Neutrophil (primary cell): ENCODE measurements around the gene SLC66A1.

Experiments used
- H3K27ac ChIP-seq: fragments of 200-600 bp; sonication (generic); 2 replicates; pipeline ENCODE4 v1.5.1; 2016; ENCODE audit warnings: mild to moderate bottlenecking, moderate library complexity
- H3K27me3 ChIP-seq: fragments of 200-600 bp; sonication (generic); 2 replicates; pipeline ENCODE4 v1.6.0; 2016; ENCODE audit warnings: mild to moderate bottlenecking
- H3K36me3 ChIP-seq: fragments of 200-600 bp; sonication (generic); 2 replicates; pipeline ENCODE4 v1.5.1; 2017
- H3K4me1 ChIP-seq, 2 experiments: fragments of 200-600 bp in 1 of 2; sonication (generic) in 1 of 2; 1 replicate in 1 of 2; 2 replicates in 1 of 2; pipeline versions ENCODE4 v1.5.1 to v1.6.1; 2013 to 2016; ENCODE audit warnings: low read depth in 1 of 2, low read length in 1 of 2, mild to moderate bottlenecking in 1 of 2, moderate library complexity in 1 of 2; ENCODE audit not compliant: control insufficient read depth in 1 of 2, insufficient read depth in 1 of 2
- H3K4me3 ChIP-seq, 2 experiments: fragments of 200-600 bp in 1 of 2; sonication (generic) in 1 of 2; 1 replicate in 1 of 2; 2 replicates in 1 of 2; pipeline ENCODE4 v1.5.1; 2013 to 2016; ENCODE audit warnings: low read depth in 1 of 2, low read length in 1 of 2, mild to moderate bottlenecking in 1 of 2, moderate library complexity in 1 of 2
- H3K9me3 ChIP-seq: fragments of 200-600 bp; sonication (generic); 2 replicates; pipeline ENCODE4 v1.5.1; 2016
- TF ChIP-seq, protein P1 (sequence below): fragments of 200-600 bp; sonication (generic); IDR thresholded peaks from 2 replicates; pipeline ENCODE4 v1.5.1; 2016; ENCODE audit warnings: antibody characterized with exemption

SLC66A1 gene

DNA sequence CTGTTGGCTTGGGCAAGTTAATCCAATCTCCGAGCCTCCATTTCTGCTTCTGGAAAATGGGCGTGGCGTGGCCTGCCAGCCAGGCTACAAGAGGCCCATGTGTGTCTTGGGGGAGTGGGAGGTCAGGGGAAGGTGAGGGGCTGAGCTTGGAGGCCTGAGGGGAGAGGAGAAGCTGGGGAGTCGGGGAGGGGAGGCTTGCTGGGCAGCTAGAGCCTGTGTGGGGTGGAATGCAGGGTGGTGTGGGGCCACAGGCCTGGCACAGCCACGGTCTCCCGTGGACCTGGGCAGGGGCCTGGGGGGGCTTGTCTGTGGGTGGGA is 14.6 kb downstream of the SLC66A1 start:
- TF ChIP-seq, protein P1, sequence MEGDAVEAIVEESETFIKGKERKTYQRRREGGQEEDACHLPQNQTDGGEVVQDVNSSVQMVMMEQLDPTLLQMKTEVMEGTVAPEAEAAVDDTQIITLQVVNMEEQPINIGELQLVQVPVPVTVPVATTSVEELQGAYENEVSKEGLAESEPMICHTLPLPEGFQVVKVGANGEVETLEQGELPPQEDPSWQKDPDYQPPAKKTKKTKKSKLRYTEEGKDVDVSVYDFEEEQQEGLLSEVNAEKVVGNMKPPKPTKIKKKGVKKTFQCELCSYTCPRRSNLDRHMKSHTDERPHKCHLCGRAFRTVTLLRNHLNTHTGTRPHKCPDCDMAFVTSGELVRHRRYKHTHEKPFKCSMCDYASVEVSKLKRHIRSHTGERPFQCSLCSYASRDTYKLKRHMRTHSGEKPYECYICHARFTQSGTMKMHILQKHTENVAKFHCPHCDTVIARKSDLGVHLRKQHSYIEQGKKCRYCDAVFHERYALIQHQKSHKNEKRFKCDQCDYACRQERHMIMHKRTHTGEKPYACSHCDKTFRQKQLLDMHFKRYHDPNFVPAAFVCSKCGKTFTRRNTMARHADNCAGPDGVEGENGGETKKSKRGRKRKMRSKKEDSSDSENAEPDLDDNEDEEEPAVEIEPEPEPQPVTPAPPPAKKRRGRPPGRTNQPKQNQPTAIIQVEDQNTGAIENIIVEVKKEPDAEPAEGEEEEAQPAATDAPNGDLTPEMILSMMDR: no peak
- no peaks in the 10 kb centered on the region for H3K9me3 ChIP-seq
- H3K4me3 ChIP-seq: no peak overlapping the region
- no peaks in the 10 kb centered on the region for H3K27me3 ChIP-seq
- peaks cover 88% of the 10 kb centered on the region for H3K36me3 ChIP-seq
- H3K27ac ChIP-seq: no peak overlapping the region
- H3K4me1 ChIP-seq: no peaks in the 10 kb centered on the region

DNA sequence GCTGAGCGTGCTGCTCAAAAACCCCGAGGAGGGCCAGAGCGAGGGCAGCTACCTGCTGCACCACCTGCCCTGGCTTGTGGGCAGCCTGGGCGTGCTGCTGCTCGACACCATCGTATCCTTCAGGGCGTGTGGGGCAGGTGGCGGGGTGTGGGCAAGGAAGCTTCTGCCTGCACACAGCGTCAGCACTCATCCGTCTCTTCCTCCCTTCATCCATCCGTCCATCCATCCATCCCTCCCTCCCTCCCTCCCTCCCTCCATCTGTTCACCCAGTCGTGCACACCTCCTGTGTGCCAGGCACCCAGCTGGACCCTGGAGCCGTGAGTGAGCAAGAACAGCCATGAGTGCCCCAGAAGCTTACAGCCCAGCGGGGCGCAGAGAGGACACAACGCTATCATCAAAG is 15.2 kb downstream of the SLC66A1 start:
- TF ChIP-seq, protein P1: no peak
- H3K36me3 ChIP-seq: peaks cover 90% of the 10 kb centered on the region

DNA sequence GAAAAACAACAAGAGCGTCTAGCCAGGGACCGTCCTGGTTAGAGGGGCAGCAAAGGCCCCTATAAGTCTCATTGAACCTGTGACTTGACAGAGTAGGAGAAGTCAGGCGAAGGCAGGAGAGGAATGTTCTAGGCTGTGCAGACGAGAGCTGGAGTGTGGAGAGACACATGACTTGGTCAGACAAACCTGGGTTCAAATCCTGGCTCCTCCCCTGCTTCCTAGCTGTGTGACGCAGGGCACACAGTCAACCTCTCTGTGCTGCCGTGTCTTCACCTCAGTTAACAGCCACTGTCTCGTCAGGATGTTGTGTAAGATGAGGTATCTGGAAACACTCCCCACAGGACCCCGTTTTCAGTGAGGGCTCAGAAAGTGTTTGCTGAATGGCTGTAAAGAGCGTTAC is 15.6 kb downstream of the SLC66A1 start:
- Histone ChIP-seq H3K27ac (no peak overlapping the region), H3K4me1 (no peaks in the 10 kb centered on the region), H3K9me3 (no peaks in the 10 kb centered on the region), H3K36me3 (peaks cover 91% of the 10 kb centered on the region), H3K27me3 (no peaks in the 10 kb centered on the region), H3K4me3 (no peak overlapping the region)
- TF ChIP-seq, protein P1: no peak

More for the DNA sequence above, 15.2 kb downstream of the SLC66A1 start:
- H3K4me1 ChIP-seq: no peaks in the 10 kb centered on the region
- H3K27me3 ChIP-seq: no peaks in the 10 kb centered on the region
- H3K4me3 ChIP-seq: no peak overlapping the region
- no peak overlapping the region for H3K27ac ChIP-seq
- no peaks in the 10 kb centered on the region for H3K9me3 ChIP-seq

DNA sequence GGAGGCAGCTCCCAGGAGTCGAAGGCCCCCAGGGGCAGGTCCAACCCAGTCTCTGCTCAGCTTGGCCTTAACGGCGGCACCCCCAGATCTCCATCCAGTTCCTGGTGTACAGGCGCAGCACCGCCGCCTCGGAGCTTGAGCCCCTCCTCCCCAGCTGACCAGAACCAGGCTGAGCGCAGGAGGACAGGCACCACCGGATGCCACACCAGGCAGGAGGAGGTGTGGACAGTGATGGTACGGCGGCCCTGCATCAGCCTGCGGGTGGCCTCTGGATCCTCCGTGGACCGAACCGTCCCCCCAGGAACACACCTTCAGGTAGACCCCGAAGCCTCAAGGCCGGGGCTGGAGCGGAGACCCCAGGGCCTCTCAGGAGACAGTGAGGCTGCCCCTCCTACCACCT is 16.4 kb downstream of the SLC66A1 start:
- H3K27ac ChIP-seq: no peak overlapping the region
- H3K4me3 ChIP-seq: no peak overlapping the region
- no peaks in the 10 kb centered on the region for H3K4me1 ChIP-seq
- H3K36me3 ChIP-seq: peaks cover 92% of the 10 kb centered on the region
- H3K27me3 ChIP-seq: no peaks in the 10 kb centered on the region
- no peaks in the 10 kb centered on the region for H3K9me3 ChIP-seq
- TF ChIP-seq, protein P1: no peak

DNA sequence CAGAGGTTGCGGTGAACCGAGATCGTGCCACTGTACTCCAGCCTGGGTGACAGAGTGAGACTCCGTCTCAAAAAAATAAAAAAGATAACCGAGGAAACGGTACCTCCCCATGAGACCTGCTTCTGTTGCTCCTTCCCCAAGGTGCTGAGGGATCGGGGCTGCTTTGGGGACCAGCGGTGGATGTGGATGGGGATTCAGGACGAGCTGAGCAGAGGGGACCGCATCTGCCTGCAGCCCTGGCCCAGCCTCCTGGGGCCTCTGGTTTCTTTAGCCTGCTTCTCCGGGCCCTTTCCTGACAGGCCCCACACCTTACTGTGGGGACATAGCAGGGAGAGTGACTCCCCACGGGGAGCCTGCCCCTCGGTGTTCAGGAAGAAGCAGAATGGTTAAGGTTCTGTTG is 17.1 kb downstream of the SLC66A1 start:
- Histone ChIP-seq H3K36me3 (peaks cover 88% of the 10 kb centered on the region), H3K4me1 (no peaks in the 10 kb centered on the region), H3K27me3 (no peaks in the 10 kb centered on the region), H3K4me3 (no peak overlapping the region), H3K9me3 (no peaks in the 10 kb centered on the region), H3K27ac (no peak overlapping the region)
- TF ChIP-seq, protein P1: no peak

DNA sequence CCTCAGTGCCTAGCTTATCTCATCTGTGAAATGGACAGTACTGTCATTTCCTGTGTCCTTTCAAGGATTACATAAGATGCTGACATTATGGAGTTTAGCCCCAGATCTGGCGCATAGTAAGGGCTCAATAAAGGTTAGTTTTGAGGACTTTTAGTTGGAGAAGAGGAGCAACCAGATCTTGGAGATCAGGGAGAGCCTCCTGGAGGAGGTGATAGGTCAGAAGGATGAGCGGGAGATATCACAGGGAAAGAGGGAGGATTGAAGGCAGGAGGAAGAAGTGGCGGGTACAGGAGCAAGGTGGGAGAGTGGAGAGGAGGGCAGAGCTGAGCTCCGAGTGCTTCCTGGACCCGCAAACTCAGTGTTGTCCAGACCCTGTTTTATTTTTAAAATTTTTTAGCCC is 17.5 kb downstream of the SLC66A1 start:
- H3K4me1 ChIP-seq: no peaks in the 10 kb centered on the region
- H3K27ac ChIP-seq: no peak overlapping the region
- TF ChIP-seq, protein P1: no peak
- H3K27me3 ChIP-seq: no peaks in the 10 kb centered on the region
- H3K36me3 ChIP-seq: peaks cover 84% of the 10 kb centered on the region
- no peaks in the 10 kb centered on the region for H3K9me3 ChIP-seq
- no peak overlapping the region for H3K4me3 ChIP-seq
